GM18517 (cell line): Measurements from ENCODE around the gene TMEM245.

Experiments used
- ATAC-seq: cut with Tn5 transposase; IDR thresholded peaks from one replicate; pipeline ENCODE4 v1.9.1; 2021; ENCODE audit warnings: mild to moderate bottlenecking, moderate library complexity; ENCODE audit not compliant: unreplicated experiment

Gene TMEM245

DNA sequence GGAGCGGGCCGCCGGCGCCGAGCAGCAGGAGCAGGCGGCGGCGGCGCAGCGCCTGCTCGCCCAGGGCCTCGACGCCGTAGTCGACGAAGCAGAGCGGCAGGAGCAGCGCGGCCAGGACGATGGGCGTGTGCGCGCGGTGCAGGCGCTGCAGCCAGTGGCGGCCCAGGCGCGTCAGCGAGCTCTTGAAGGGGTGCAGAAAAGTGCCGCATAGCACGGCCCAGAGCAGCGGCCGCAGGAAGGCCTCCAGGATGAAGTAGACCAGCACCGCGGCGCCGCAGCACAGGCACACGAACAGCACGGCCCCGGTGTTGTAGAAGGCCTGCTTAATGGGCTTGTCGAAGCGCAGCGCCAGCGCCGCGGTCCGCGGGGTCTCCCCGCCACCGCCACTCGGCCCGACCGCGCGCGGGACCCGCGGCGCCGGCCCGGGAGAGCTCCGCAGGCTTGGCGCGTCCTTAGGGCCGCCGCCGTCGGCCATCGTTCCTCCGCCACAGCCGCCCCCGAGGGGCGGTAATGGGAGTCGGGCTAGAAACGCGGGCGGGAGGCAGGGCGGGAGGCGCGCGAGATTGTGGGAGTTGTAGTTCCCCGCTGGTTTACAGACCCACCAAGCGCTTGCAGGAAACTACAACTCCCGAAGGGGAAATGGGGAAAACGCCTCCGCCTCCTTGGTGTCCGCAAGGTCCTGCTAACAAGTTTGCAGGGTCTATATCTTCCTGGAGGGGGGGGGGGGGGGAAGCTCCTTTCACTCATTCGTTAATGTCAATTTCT lies at the start of gene TMEM245:
Gene TMEM245 (minus strand): TSS at position 509 of the 765 bp plus-strand sequence. CDS start 34 bp downstream, at position 475.
- ATAC-seq: peak; percentile 89

DNA sequence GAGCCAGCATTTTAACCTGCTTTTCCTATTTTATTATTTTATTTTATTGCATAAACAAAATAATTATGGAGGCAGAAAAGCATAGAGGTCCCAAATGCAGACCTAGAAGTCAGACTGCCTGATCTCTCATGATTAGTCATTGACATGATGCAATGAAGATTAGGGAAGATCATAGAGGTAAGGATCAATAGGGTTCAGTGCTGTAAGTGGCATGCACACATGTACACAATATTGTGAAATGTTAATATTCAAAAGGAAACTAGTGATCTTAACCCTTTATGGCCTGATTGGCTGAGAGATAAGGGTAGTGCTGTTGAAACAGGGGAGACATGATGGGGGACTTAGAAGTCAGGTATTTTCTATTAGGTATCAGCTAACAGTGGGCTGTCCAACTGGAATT lies 48.4 kb upstream of the TMEM245 start:
- ATAC-seq: no peak

DNA sequence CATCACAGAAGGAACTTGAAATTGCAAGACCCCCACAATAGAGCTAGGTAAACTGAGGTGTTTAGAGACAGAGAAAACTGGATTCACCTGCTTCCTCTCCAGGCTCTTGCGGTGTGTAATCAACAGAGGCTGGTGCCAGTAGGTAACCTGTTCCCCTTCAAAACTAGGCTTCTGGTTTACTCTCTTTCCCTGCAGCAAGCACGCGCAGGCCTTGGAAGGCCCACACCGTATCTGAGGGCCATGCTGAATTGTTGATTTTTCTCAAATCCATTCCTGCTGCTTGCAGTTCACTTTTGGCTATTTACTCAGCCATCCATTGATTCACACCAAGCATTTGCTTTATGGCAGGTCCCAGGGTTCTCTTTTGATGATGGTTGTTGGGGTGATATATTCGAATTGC lies 48.0 kb upstream of the TMEM245 start:
- no peak for ATAC-seq

DNA sequence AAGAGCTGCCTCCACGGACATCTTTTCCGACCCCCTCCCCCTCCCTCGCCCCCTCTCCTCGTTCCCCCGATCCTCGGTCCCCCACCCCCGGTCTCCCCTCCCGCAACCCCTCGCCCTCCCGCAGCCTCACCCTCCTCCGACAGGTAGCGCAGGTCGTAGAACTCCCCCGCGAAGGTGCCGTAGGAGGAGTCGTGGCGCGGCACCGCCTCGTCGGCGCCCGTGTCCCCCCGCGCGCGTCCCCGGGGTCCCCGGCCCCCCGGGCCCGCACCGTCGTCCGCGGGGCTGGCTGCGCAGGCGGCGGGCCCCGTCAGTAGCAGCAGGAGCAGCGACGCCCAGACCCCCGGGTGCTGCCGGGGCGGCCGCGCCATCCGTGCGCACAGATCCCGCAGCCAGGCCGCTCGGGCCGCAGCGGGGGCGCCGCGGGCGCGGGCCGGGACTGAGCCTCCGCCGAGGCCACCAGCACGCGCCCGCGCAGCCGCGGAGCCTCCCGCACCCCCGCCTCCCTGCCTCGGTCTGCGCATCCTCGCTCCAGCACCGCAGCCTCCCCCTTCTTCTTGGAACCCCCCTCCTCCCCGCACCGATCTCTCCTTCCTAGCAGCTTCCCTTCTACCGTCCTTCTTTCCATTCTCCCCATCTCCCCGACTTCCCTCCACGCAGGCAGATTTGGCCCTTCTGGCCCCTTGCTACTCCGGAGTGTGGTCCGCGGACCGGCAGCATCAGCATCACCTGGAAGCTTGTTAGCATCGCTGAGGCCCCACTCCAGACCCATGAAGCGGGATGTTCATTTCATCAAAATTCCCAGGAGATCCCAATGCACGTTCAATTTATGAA lies 47.2 kb upstream of the TMEM245 start, which contains the start of gene FRRS1L:
Gene FRRS1L (minus strand): TSS at position 479 of the 831 bp plus-strand sequence. CDS start 111 bp downstream, at position 368.
- no peak for ATAC-seq

DNA sequence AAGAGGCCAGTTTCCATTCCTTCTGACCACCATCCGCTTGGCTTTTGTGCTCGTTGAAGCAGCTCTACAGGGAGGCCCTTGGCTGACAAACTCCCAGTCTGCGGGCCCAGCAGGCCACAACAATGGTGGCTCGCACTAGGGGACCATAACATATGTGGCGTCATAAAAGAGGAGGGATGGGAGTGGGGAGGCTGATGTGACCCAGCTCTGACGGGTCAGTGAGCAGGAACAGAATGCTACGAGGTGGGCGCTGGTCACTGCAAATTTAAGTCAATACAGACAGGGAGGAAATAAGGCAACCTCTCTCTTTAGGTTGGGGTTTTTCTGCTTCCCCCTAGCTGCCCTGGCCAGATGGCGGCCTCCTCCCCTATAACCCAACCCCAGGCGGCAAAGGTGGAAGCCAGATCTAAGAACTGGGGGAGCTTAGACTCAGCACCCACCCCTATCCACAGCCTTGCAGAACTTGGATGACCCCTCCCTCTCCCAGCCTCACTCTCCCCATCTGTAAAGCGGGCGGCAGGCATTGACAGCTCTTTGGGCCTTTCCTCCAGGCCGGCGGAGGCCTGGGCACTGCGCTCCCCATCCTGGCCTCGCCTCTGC lies 46.5 kb upstream of the TMEM245 start:
- ATAC-seq: no peak

DNA sequence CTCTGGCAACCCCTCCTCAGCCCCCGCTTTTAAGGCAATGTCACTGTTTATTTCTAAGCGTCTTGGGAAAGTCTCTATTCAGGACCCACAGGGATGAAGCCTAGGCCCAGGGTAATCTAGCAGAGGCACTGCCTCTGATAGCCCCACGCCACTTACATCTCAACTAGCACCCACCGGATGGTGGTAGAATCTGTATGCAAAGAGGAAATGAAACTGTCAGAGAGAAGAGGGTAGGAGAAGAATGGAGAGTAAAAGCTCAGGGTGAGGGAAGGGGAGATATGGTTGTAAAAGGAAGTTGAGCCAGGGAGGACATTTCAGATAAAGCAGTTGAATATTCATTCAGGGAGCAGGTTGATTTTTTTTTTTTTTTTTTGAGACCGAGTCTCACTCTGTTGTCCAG lies 44.3 kb upstream of the TMEM245 start:
- peak; percentile 80 for ATAC-seq

DNA sequence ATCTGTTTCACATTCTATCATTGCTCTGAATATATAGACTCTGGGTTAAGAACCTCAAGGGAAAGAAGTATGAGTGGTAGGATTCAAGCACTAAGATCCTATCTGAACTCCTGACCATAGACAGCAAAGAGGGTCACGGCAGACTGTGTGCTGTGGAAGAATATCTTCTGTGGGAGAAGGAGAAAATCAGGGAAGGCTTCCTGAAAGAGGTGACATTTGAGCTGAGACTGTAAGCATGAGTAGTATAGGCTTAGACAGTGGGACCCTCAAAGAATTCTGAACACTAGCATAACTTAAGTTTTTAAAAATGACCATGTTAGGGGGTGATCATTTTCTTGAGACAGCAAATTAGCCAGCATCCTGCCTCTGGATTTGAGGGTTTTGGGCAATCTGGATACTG lies 43.4 kb upstream of the TMEM245 start:
- no peak for ATAC-seq

DNA sequence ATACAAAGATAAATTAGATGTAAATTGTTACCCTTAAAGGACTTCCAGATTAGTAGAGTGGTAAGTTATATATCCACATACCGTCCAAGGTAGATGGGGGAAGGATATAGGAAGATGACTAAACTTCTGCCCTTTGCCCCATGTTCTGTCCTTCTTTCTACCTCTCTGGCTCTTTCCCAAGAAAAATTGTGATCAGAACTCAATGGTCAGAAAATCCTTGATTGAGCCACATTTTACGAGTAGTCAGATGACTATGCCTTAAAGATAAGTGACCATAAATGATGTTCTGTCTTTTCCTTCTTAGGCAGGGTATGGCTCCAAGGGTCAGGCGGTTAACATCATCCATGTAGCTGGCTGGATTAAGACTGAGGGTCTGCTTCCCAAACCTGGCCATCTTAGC lies 42.9 kb upstream of the TMEM245 start:
- no peak for ATAC-seq

DNA sequence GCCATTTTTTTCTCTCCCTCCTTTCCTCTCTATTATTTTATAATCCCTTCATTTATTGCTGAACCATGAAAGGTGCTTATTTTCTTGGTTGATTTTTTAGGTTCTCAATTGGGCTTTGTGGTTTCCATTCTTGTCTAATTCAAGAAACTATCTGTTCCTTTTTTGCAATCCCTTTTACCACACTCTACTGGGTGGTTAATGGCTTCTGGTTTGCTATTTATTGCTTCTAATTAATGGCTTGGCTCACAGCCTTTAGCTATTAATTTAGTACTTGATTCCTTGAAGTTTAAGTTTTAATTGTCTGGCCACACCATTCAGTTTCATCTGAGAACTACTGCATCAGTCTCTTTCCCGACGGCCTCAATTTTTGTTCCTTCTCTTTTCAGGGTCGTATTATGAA lies 41.7 kb upstream of the TMEM245 start:
- no peak for ATAC-seq

DNA sequence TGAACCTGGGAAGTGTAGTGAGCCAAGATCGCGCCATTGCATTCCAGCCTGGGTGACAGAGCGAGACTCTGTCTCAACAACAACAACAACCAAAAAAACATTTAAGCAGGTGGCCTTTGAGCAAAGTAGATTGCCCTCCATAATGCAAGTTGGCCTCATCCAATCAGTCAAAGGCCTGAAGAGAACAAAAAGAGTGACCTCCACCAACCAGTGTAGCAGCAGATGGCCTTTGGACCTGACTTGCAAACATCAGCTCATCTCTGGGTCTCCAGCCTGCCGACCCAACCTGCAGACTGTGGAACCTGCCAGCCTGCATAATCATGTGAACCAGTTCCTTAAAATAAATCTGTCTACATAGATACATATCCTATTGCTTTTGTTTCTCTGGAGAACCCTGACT lies 39.8 kb upstream of the TMEM245 start:
- ATAC-seq: no peak

DNA sequence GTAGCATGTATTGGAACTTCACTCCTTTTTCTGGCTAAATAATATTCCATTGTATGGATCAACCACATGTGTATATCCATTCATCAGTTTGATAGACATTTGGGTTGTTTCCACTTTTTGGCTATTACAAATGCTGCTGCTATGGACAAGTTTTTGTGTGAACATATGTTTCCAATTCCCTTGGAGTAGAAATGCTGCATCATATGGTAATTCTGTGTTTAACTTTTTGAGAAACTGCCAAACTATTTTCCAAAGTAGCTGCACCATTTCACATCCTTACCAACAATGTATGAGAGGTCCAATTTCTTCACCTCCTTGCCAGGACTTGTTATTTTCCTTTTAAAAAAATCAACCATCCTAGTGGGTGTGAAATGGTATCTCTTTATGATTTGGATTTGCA lies 38.9 kb upstream of the TMEM245 start:
- ATAC-seq: no peak

DNA sequence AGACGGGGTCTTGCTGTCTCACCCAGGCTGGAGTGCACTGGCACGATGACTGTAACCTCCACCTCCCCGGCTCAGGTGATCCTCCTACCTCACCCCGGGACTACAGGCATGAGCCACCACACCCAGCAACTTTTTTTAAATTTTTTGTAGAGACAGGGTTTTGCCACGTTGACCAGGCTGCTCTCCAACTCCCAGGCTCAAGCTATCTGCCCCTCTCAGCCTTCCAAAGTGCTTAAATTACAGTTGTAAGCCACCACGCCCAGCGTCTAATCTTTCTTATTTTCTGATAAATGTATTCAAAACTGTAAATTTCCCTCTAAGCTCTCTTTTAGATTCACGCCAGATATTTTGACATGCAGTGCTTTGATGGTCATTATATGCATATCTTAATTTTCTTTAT lies 37.0 kb upstream of the TMEM245 start:
- ATAC-seq: no peak

DNA sequence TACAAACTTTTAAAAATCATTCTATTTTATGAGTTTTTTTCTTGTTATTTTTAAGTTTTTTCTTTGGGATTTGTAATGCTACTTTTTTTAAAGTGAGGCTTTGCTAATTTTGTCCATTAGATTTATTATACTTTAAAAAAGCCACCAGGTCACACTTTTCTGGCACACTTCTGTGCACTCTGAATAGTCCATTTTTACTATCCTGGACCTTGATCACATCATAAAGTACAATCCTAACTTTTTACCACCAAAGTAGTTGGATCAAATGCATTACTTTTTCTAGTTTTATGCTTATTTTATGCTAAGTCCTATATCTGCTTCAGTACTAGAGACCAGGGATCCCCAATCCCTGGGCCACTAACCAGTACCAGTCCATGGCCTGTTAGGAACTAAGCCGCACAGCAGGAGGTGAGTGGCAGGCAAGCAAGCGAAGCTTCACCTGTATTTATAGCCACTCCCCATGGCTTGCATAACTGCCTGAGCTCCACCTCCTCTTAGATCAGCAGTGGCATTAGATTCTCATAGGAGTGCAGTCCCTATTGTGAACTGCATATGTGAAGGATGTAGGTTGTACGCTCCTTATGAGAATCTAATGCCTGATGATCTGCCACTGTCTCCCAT lies 31.3 kb upstream of the TMEM245 start:
- no peak for ATAC-seq

DNA sequence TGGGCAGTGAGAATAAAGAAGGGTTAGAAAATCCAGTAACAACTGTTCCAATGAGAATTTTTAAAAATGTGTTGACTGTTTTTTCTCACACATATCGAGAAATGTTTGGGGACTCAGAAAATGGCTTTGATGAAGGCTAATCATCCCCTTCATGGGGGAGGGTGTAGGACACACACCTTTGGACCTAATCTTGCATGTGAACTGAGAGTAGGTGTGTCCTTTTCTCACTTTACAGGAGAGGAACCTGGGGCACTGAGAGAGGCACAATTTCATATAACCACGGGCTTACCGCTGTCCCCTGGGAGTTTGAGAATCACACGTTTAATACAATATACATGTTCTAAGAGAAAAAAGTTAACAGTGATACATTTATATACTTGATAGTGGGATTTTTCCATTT lies 30.0 kb upstream of the TMEM245 start:
- no peak for ATAC-seq

DNA sequence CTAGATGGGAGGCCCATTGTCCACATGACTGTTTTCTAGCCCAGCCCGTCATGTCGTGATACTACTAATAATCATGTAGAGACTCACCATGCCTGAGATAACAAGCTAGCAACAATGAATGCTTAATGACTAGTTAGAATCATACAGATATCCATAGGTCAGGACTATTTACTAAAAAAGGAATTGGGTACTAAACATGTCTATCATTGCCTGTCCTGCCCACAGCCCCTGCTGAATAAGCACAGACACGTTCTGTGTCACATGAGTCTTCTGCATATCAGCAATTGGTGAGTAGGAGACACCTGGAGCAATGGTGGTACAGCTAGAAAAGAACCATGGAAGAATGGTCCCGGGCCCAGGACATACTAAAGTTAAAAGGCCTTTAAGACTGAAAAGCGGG lies 29.3 kb upstream of the TMEM245 start:
- no peak for ATAC-seq

DNA sequence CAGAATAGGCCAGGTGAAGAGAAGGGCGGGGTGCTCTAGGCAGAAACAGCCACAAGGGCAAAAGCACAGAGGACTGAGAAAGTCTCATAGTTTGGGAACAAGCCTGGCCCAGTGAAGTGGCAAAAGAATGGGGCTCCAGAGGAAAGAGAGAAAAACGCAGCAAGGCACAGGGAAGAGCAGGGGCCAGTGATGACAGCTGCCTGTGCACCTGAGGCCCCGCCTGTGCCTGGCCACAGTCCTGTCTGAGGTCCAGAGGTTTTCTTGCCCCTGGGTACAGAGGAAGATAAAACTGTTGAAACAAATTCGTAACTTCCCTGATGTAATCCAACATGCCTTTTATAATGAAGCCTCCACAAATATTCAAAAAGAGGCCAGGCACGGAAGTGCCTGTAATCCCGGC lies 25.3 kb upstream of the TMEM245 start:
- ATAC-seq: no peak

DNA sequence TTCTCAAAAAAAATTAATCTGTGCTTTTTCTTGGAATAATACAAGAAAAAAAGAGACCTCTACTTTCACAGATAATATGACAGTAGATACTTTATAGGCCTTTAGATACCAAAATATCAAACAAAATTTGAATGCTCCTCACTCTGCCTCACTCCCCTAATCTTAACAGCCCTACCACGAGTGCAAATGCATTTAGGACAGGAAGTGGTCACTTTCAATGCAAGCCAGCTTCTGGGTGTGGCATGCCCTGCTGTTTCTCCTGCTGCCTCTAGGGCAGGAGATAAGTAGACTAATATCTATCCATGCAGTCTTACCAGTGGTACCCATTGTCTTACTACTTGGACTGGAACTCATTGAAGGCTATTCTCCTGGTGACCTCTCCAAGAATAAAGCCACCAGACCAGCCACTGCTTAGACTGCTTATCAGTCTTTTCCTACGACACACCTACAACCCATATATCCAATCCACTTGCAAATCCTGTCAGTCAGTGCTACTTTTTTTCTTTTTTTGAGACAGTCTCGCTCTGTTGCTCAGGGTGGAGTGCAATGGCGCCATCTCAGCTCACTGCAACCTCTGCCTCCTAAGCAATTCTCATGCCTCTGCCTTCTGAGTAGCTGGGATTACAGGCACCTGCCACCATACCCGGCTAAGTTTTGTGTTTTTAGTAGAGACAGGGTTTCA lies 24.3 kb upstream of the TMEM245 start:
- peak; percentile 99 for ATAC-seq

DNA sequence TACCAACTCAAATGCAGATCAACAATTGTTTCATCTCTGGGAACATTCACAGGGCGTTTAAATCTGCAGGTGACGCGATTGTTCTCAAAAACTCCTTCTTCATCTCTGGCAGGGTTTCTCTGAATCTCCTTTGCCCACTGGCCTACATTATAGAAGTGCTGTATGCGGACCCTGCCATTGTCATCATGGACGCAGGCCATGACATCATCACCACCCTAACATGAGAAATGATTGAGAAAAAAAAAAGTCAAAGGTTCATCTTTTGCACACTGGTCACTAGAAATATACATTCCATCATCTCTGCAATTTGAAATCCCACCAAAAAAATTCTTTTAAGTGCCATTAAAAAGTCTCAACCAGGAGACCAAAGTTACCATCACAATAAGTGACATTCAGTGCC lies 21.6 kb upstream of the TMEM245 start:
- no peak for ATAC-seq

DNA sequence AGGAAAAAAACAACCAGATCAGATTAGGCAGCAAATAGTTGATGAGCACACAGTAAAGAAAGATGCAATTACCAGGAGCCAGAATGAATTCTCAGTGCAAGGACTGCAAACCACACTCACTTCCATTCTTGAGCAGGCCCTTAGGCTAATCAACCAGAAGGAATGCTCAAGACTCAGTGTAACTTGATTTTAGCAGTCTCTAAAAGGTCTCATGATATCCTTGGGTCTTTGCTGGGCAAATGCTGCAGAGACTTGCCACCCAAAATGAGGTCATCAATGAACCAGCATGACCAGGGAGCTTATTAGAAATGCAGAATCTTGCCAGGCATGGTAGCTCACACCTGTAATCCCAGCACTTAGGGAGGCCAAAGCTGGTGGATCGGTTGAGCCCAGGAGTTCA lies 20.1 kb upstream of the TMEM245 start:
- ATAC-seq: no peak

DNA sequence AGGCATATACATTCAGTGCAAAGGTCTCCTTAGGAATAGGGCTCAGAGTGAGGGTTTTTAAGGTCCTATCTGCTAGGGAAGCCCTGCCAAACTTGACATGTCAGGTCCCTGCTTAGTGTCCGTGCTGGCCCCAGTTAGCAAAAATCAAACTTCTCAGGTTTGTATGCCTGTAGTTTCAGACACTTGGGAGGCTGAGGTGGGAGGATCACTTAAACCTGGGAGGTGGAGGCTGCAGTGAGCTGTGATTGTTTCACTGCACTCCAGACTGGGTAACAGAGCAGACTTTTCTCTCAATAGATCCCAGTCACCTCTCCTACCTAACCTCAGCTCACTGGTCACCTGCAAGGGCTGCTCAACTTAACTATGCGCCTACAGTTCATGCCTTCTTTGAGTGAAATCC lies 18.7 kb upstream of the TMEM245 start:
- no peak for ATAC-seq

DNA sequence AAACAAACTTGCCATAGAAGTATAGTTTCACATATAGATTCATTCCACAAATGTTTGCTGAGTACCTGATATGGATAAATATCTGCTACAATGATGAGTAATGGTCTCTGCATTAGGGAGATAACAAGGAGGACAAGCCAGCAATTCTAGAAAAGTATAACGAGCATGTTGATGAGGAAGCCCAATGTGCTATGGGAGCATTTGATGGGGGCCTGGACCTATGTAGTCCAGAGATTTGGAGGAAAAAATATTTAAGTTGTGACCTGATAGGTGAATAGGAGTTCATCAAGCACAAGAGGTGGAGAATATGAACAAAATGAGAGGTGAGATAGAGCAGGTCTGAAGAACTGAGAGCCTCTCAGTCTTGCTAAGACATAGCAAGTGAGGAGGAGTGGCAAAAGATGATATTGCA lies 14.4 kb upstream of the TMEM245 start:
- ATAC-seq: no peak
